T47D (cell line): ENCODE data around the gene FXYD1.
"Not testable (repeated sequence)": the region's sequence is repeated elsewhere in the genome, so short reads cannot be mapped to it uniquely, and the experiment has no call there.

Experiments
- DNase-seq, 2 experiments: peaks; one replicate each; pipeline versions ENCODE4 v3.0.0 to v3.0.0-alpha.2; 2011 to 2012; ENCODE audit warnings: low read depth in 1 of 2, low spot score in 1 of 2
- JUND ChIP-seq: IDR thresholded peaks from 2 replicates; pipeline ENCODE4 v1.6.1; 2012; ENCODE audit warnings: low read depth
- in situ Hi-C: cut with HindIII; loops from 2 replicates; pipeline ENCODE4 v1.10.0; 2016; ENCODE audit warnings: low sequenced_read_pairs, low pct_unique_long_range_greater_than_20kb

The FXYD1 gene

DNA sequence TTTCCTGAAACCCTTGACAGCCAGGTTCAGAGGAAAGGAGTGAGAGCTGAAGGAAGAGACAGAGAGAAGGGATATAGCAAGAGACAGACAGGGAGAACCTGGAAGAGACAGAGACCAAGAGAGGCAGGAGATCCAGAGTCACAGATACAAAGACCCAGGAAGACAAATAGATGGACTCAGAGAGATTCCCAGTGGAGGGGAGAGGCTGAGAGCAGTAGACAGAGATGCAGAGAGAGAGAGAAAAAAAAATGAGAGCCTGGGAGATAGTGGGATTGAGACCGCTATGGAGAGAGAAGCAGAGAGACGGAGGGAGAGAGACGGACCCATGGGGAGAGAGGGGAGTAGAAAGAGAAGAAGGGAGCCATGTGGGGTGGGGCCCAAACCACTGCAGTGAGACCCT lies 5.2 kb downstream of the FXYD1 start:
- in situ Hi-C loops = no loop called here
- no peak for DNase-seq
- no peak for TF ChIP-seq JUND

DNA sequence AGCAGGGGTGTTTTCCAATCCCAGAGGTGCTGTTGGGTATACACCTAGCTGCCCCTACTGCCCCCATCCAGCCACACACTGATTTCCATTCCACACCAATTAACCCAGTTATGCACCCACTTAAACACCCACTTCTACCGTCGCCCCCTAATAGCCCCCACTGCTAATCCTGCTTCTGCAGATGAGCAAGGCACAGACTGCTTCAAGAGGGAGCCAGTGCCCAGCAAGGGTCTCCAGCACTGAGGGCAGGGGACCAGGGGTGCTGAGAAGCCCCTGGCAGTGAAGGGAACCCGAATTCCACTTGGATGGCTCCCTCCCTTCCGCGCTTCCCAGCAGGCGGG lies 5.6 kb downstream of the FXYD1 start:
- no peak for DNase-seq
- in situ Hi-C loops = no loop called here
- TF ChIP-seq JUND = no peak

DNA sequence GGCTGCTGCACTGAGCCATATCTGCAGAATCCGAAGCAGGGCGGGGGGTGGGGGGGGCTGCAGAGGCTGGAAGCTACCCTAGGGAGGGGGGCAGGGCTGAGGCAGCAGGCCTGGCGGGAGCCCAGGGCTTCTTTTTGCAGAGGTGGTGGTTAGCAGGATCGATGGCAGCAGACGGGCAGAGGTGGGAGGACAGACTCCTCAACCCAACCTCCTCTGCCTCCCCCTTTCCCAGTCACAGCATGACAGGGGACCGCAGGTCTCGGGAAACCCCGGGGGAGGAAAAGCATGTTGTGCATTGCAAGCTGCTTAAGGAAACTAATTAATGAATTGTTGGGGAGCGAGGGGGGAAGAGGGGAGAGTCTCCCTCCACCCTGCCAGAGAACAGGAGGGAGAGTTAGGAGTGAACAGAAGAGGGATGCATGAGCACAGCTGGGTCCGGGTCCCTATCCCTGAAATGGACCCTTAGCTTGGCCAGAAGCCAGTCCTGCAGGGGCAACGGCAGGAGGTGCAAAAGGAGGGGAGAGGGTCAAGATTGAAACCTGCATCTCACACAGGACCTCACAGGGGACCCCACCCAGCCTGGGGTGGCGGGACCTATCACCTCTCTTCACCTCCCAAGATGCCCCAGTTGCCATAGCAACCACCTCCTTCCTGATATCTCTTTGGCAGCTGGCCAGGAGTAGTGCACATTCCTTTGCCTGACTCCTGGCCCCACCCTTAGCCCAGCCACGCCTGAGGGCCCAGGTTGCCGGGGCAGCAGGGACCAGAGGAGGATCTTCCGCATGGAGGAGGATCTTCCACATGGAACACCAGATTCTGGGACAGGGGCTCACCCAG lies 6.2 kb downstream of the FXYD1 start:
- in situ Hi-C loops = no loop called here
- DNase-seq = no peak
- TF ChIP-seq JUND = no peak

DNA sequence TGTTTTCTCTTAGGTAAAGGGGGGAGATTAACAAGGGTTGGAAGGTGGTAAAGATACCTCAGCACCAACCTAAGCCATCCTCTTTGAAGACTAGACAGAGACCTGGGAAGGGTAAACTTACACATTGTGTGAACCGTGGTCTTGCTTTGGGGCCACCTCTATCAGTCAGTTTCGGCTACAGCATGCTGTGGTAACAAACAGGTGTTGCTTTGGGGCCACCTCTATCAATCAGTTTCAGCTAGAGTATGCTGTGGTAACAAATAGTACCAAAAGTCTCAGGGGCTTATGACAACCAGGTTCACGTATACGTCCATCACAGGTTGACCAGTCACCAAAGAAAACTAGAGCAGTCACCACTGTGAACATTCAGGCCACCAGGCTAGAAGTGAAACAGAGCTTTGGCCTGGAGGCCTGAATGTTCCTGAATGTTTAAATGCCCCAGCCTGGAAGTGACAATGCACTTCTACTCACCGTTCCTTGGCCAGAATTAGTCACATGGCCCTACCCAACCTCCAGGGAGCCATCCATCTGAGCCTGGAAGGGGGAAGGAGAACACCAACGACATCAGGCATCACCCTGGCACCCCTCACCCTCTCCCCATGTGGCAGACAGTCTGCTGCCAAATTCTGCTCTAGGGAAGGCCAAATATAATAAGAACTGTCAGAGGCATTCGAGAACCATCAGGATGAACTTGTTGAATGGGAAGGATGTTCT lies 8.3 kb downstream of the FXYD1 start:
- no peak for DNase-seq
- TF ChIP-seq JUND = no peak
- in situ Hi-C loops = no loop called here

DNA sequence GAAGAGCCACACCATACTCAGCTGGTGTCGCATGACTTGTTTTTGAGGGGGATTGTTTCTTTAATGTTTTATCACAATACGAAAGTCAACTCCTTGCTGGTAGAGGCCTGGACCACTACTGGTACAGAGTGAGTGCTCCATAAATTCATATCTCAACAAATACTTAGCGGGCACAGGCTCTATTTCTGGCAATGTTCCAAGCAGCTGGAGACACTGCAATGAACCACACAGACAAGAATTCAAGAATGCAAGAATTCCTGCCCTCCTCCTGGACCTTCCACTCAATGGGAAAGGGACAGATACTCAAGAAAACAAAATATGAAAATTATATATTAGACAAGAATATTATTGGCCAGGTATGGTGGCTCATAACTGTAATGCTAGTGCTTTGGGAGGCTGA lies 10.8 kb downstream of the FXYD1 start:
- in situ Hi-C loops = no loop called here
- TF ChIP-seq JUND = no peak
- no peak for DNase-seq

DNA sequence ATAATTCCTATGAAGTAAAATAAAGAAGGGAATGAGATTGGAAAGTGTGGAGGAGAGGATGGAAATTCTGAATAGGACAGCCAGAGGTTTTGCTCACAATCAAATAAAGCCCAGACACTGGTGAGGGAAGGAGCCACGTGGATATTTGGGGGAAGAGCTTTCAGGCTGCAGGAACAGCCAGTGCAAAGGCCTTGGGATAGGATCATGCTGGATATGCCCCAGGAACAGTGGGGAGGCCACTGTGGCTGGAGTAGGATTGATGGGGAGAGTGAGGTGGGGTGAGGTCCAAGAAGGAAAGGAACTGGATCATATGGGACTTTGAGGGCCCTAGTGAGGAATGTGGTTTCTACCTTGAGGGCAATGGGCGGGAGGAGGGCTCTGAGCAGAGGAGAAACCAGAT lies 11.8 kb downstream of the FXYD1 start:
- DNase-seq = no peak
- in situ Hi-C loops = no loop called here

DNA sequence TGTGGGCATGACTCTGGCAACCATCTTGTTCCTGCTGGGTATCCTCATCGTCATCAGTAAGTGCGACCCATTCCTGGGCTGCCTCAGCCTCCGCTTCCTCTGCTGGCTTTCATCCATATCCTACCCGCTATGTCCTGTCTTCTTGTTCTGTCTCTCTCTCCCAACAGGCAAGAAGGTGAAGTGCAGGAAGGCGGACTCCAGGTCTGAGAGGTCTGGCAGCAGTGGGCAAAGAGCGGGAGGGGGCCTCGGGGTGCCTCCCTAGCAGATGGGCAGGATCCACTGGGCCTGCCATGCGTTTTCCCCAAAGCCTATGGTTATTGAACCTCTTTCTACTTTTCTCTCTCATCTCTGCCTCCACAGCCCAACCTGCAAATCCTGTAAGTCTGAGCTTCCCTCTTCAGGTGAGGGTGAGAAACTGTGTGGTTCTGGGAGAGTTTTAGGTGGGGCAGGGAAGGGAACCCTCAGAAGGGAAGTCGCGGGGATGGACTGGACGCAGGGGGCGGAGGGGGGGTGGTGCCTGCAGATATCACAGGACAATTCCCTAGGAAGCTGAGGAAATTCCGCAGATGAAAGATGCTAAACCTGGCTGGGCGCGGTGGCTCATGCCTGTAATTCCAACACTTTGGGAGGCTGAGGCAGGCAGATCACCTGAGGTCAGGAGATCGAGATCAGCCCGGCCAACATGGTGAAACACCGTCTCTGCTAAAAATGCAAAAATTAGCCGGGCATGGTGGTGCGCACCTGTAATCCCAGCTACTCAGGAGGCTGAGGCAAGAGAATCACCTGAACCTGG lies 12.8 kb downstream of the FXYD1 start:
- in situ Hi-C loops = no loop called here
- no peak for TF ChIP-seq JUND
- DNase-seq = no peak

More for the DNA sequence above, 11.8 kb downstream of the FXYD1 start:
- no peak for TF ChIP-seq JUND

DNA sequence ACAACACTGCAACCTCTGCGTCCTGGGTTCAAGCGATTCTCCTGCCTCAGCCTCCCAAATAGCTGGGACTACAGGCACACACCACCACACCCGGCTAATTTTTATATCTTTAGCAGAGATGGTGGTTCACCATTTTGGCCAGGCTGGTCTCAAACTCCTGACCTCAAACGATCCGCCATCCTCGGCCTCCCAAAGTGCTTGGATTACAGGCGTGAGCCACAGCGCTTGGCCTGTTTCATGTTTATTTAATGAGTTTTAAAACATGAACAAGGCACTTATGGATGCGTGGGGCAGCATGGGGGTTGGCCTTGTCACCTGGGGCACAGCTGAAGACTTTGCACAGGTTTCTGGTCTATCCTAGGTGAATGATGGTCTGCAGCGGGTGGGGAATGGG lies 14.5 kb downstream of the FXYD1 start:
- DNase-seq, in situ Hi-C loops: not testable (repeated sequence)

DNA sequence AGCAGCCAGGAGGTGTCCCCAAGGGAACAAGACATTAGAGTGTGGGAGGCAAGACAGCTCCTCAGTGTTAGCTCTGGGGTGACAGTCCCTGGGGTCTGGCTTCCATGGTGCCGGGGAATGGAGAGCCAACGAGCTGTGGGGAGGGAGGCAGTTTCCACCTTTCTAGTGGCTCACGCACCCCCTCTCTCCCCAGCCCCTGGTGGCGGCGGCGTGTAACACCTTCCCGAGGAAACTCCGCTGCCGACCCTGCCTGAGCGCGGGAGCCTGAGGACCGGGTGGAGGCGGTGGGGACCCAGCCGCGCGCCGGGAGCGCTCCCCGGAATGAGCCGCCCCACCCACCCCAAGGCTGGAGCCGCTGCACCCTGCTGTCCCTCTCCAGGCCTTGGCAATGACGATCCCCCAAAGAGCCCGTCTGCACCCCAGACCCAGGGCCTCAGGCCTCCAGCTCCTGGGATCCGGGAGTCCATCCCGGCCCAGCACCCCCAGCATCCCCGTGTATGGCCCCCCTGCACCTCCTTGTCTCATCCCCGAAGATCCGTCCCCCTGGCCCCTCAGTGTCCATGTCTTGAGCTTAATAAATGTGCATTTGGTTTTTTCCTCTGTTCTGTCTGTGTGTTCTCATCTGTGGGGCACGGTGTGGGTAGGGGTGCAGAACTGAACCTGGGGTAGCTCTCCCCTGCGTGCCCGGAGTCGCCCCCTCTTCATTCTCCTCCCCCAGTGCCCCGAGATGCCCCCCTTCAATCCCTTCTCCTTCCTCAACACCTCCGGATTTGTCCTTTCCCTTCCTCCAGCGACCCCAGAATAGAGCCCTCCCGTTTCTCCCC lies 15.3 kb downstream of the FXYD1 start:
- TF ChIP-seq JUND = no peak
- in situ Hi-C loops = no loop called here
- DNase-seq = peak; percentile 61 to 62

DNA sequence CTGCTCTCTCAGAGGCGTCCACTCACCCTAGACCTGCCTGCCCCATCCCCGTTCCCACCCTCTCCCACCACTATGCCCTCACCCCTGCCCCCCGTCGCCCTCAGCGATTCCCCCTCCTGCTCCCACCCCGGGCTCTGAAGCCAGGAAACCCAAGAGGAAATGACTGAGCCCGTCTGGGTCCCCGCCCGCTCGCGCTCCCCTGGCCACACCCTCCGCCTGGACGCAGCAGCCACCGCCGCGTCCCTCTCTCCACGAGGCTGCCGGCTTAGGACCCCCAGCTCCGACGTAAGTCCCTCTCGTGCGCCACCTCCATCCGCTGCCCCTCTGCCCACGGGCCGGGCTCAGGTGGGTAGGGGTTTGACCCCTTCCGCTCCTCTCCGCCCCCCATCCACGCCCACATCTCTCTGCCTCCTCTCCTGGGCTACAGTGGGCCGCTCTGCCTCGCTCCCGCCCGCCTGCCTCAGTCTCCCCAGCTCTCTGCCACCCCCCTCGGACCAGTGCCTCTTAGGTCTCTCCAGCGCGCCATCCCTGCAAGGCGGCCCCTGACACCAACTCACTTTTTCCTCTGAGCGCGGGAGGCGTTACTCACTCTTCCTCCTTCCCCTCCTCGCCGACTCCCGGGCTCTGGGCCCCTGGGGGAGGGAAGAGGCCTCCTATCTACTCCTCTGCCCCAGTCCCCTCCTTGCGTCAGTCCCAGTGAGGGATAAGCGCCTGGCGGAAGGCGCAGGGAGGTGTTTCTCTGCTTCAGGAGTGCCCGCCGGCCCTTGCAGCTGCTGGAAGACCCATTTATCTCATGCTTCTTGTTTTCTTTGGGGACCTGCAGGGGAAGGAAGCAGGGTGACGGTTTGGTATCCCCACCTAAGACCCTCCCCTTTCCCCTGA lies 16.1 kb downstream of the FXYD1 start, which contains the start of gene FXYD5:
FXYD5 (plus strand) TSS at position 211 of the 882 bp plus-strand sequence. CDS start 816 bp downstream, outside the sequence.
- peak in 1 of 2 experiments; percentile 41 for DNase-seq
- TF ChIP-seq JUND = no peak
- in situ Hi-C loops = no loop called here

DNA sequence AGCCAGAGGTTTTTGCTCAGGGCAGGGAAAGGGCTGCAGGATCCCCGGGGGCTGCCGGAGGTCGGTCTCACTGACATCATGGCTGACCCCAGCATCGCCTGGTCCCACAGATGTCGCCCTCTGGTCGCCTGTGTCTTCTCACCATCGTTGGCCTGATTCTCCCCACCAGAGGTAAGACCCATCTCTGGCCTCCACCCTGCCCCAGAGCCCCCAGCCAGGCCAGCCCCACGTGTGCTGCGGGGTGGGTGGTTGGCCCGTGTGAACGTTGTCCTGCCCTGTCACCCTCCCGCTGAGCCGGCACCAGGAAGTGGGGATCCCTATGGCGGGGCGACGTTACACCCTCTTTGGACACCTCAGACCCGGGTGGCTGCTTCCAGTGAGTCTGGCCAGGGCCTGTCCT lies 16.8 kb downstream of the FXYD1 start:
- DNase-seq = no peak
- no peak for TF ChIP-seq JUND
- in situ Hi-C loops = no loop called here
